Fibroblast of the conjunctiva (primary cell): ENCODE measurements around the gene USP49.

Experiments used
- DNase-seq: peaks from one replicate; pipeline ENCODE4 v3.0.0-alpha.2; 2010; ENCODE audit warnings: low read depth

USP49 gene

DNA sequence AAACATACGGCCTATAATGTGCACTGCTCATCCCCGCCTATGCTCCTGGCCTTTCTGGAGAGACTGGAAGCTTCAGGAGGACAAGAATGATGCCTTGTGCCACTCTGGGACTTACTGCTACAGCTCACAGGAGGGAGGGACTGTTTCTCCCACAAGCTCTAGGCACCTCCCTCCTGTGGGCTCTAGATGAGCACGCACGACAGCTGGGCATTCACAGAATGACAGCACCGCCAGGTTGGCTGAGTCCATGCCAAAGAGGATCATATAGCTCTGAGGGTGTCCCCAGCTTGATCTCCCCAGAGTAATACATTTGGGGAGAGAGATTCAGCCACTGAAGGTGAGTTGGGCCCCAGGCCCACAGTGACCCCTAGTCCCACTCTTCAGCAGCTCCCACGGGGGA lies 137.9 kb downstream of the USP49 start:
- no peak for DNase-seq

DNA sequence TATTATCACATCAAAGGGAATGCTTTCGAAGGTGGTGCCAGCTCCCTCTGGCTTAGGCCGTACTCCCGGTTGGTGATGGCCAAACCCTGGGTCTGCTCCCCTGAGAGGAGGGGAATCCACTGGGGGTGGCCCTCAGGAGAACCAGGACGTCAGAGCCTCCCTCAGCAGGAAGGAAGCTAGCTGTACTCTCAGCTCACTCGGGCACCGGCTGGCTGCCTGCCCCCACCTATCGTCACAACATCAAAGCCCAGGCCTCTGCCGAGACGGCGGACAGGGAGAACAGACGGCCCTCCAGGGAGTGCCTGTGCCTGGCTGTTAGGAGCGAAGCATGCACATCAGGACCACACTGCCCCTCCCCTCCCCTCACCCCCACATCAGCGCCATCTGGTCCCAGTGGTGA lies 138.8 kb downstream of the USP49 start:
- no peak for DNase-seq

DNA sequence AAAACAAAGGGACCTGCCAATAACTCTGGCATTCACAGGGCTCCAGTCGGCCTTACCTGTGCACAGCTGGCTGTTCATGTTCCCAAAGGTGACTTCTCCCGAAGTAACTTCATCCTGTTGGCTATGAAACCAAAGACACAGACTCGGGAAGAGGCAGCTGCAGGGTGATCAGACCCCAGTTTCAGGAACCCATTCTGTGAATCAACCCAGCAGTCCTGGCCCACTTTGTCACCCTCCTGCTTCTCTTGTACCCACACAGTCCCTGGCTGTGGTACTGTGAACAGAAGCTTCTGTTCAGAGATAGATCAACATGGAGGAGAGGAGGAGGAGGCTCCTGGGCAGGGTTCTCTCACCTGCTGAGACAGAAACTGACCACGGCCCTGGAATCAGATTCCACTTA lies 139.3 kb downstream of the USP49 start:
- no peak for DNase-seq

DNA sequence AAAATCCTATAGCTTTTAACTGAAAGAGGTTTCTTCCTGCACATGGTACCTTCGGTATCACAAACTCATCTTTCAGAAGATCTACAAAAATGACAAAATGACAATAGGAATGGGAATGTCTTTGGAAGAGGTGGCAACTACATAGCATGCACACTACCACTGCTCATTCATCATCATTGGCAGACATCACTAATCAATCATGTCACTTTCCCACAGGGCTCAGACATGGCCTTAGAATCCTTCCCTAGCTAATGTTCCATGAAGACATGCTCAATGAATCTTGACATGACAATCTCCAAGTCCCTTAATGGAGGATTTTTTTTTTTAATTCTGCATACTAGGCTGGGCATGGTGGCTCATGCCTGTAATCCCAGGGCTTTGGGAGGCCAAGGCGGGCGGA lies 144.8 kb downstream of the USP49 start:
- DNase-seq: no peak

DNA sequence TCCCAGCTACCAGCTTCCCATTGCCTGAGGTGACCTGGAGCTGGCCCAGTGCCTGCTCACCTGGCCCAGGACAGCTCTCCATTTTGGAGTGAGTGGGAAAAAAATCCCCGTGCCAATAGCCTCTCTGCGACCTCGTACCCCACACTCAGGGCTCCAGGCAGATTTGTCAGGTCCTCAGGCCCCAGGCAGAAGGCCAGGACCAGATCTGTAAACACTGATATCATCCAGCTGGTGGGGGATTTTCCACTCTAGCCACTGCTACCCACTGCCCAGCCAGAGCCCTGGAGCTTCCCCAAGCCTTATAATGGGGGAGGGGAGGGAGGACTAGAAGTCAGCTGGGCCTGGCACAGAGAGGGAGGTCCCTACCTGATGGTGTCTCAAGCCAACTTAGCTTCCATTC lies 146.6 kb downstream of the USP49 start:
- DNase-seq: no peak

DNA sequence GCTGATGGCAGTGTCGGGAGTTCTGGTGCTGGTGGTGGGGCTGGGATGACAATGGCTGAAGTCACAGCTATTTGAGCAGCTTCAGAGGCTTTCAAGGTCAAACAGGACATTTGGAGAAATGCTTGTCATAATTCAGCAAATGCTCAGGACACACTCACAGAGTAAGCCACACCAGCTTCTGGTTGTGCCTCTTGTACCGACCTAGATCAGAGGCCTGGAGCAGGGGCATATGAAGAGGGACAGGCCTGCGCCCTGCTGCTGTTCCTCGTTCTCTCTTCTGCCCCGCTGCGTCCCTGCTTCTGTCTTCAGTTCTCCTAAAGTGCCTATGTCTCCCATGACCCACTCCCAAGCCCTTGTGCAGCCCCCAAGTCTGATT lies 147.1 kb downstream of the USP49 start:
- DNase-seq: no peak

DNA sequence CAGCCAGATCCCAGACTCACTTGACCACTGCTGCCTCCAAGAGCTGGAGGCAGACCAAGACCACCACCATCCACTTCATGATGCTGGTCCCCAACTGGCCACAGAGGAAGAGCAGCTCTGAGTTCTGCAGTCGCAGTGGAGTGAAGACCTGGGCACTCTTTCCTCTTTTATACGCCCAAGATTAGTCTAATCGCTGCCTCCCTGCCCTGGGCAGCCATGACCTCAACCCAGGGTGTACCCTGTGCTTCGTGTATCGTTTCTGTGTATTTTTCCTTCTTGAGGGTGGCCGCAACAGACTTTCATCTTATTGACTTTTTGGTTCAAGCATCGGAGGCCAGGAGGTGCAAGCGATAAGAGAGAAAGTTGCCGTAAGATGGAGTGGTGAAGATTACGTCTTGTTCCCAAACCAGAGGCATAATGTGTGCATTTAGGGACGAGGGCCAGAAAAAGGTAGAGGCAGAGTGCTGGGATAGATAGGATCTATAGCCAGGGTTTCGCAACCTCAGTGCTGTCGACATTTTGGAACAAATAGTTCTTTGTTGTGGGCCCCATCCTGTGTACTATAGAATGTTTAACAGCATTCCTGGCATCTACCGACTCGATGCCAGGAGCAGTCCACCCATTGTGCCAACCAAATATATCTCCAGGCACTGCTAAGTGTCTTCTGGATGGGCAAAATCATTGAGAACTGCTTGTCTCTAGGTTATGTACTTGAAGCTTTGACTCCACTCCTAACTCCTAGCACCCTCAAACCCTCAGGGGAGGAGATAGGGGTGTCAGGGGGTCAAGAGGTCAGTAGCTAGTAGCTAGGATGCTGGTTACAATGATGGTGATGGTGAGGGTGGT lies 147.7 kb downstream of the USP49 start, which contains the start of gene PGC:
Gene PGC (minus strand): TSS at position 142 of the 846 bp plus-strand sequence. CDS start 63 bp downstream, at position 79.
- no peak for DNase-seq

DNA sequence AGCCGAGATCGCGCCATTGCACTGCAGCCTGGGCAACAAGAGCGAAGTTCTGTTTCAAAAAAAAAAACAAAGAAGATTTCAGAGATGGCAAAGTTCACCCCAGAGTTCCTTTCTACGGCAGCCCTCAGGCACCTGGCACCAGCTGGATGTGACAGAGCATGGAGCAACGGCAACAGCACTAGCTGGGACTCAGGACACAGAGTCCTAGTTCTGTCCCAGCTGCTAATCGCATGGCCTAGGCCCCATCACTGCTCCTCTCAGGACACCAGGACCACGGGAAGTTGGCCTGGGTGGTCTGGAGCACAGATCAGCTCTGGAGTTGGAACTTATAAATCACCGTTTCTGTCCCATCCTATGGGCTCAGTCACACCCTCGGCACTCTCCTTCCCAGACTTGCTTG lies 149.1 kb downstream of the USP49 start:
- no peak for DNase-seq

DNA sequence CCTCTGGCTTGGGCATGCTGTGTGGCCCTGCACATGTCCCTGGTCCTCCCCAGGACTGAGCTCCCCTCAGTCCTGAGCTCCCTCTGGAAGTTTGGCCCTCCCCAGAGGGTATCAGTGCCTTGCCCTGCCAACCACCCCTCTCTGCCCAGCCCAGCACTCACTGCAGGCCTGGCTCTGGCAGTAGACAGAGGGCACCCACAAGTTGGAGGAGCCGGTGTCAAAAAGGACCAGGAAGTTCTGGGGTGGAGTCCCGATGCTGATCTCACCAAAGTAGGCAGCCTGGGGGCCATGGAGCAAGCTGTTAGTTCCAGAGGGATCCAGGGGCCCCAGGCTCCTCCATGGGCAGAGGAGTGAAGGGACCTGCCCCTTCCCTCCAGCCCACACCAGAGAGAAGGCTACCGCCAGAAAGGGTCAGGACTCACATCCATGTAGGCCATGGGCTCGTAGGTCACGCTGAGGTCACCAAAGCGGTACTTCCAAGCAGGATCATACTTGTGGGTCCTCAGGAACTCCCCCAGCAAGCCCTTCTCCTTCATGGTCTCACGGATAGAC lies 150.9 kb downstream of the USP49 start:
- no peak for DNase-seq

DNA sequence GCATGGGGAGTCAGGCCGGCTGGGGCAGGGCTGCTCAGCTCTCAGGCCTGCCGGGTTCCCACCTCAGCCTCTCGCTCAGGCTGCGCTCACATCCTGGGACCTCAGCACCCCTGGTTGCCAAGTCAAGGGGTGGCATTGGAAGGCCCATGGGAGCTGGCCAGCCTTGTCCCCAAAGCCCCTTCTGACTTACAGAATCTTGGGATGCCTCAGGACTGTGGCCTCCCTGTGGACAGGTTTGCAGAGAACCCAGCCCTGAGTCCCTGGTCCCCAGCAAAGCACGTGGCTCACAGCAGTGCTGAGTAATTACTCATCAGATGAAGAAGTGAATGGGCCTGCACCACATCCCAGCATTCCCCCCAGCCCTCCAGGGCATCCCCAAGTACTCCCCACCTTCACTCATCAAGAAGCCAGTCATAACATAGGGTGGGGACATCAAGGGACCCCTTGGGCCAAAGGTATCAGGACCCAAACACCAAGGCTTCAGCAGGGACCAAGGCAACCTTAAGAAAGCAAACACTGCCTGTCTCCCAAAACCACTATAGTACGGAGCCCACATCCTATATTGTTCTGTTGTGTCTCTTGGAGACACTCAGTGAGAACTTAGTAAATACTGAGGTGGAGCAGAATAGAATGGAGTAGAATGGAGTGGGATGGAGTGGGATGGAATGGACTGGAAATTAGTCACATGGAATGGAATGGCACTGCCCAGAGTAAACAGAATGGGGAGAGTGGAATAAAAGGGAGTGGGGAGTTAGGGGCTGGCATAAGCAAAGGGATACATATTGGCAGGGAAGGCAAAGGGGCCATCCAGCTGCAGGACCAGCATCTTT lies 151.6 kb downstream of the USP49 start:
- DNase-seq: no peak

DNA sequence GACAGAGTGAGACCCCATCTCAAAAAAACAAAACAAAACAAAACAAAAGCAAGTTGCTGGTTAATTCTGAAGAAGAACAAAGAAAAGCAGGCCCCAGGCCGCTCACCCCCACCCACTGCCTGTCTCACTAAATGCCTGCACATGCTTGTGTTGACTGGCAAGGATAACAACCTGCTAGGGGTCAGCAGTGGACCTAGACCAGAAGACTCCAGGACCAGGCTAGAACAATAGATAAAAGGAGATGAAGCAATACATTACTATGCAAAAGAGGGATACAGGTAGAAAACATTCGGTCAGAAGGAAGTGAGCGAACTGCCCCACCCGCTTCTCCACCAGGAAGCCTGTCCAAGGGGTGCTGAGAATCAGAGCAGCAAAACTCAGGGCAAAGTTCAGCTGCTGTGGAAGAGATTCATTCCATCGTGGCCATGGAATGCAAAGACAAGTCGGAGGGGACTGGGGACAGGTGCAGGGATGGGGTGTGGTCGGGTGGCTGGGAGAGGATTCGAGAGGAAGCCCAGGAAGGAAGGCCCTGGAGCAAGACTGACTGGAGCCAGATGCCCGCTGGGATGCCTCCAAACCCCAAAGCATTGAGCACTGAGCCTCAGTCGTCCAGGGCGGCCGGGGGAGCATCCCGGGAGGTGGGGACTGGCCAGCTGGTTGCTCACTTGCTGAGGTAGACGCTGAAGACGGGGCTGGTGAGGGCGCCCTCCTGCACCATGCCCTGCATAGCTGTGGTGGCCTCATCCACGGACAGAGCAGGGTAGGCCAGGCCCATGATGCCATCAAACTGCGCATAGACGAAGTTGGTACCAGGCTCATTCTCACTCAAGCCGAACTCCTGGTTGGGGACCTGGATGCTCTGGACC lies 153.3 kb downstream of the USP49 start:
- no peak for DNase-seq

DNA sequence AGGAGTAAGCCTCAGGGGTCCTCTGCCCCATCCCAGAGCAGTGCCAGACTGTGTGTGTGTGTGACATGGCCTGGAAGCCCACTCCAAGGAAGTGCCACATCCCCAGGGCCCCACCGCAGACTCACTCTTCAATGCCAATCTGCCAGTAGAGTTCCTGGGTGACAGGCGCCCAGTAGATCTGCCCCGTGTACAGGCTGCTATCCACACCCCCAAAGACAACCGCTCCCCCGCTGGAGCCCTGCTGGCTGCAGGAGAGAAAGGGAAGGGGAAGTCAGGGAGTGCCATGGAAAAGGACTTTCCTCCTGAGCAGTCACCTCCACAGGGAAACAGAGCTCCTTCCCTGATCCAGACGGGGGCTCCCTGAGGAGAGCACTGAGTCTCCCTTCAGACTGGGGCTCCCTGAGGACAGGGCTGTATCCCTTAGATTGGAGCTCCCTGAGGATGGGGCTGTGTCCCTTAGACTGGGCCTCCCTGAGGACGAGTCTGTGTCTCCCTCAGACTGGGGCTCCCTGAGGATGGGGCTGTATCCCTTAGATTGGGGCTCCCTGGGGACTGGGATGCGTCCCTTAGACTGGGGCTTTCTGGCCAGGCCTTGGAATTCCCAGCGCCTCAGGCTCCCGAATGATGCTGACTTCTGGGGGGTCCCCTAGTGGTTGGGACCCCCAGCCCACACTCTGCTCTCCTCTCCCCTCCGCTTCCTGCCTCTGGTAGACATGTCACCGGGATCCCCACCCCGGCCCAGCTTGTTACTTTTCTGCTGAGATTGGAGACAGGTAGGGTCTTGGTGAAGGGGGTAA lies 154.6 kb downstream of the USP49 start:
- no peak for DNase-seq
